Natural killer cell (primary cell): ENCODE measurements around the gene RHOC. TPM values are rescaled to one million over a fixed set of nuclear protein-coding genes. Genes with fewer than 3 reads are reported as not detected.

Source experiments
- ATAC-seq, 3 donors: fragments of 150-1000 bp in 2 of 3; fragments of 200-7000 bp in 1 of 3; cut with Tn5 transposase; 1 replicate in 1 of 3; 2 replicates in 2 of 3; pipeline ENCODE4 v1.10.0; 2021; ENCODE audit warnings: mild to moderate bottlenecking in 2 of 3, moderate library complexity in 2 of 3
- DNase-seq, 2 donors: peaks; one replicate each; pipeline versions ENCODE4 v3.0.0 to v3.0.0-alpha.2; 2013 to 2021; ENCODE audit warnings: mixed read lengths in 1 of 2
- H3K27ac ChIP-seq: one replicate; pipeline ENCODE4 v1.5.1; 2013; ENCODE audit warnings: mild to moderate bottlenecking, low read length
- H3K27me3 ChIP-seq: one replicate; pipeline ENCODE4 v1.6.1; 2013; ENCODE audit warnings: low read length; ENCODE audit not compliant: control insufficient read depth, insufficient read depth
- H3K36me3 ChIP-seq: one replicate; pipeline ENCODE4 v1.6.1; 2013; ENCODE audit warnings: low read length; ENCODE audit not compliant: control insufficient read depth, insufficient read depth
- H3K4me1 ChIP-seq: one replicate; pipeline ENCODE4 v1.6.1; 2013; ENCODE audit warnings: low read length; ENCODE audit not compliant: control insufficient read depth, insufficient read depth
- H3K4me3 ChIP-seq: one replicate; pipeline ENCODE4 v1.5.1; 2013; ENCODE audit warnings: low read length
- H3K9me3 ChIP-seq: one replicate; pipeline ENCODE4 v1.6.1; 2013; ENCODE audit warnings: low read length; ENCODE audit not compliant: control insufficient read depth, insufficient read depth
- H3K27ac Mint-ChIP-seq, 2 donors: one replicate each; pipeline ENCODE4 v1.8.0; 2022; ENCODE audit warnings: mild to moderate bottlenecking in 2 of 2, mixed read lengths in 2 of 2, moderate library complexity in 1 of 2
- H3K27me3 Mint-ChIP-seq, 2 donors: one replicate each; pipeline ENCODE4 v1.8.0; 2022; ENCODE audit warnings: low read depth in 2 of 2, mixed read lengths in 2 of 2
- H3K36me3 Mint-ChIP-seq: one replicate; pipeline ENCODE4 v1.8.0; 2022; ENCODE audit warnings: mixed read lengths
- H3K4me1 Mint-ChIP-seq, 2 donors: one replicate each; pipeline ENCODE4 v1.8.0; 2022; ENCODE audit warnings: mixed read lengths in 2 of 2
- H3K4me3 Mint-ChIP-seq: one replicate; pipeline ENCODE4 v1.8.0; 2022; ENCODE audit warnings: mild to moderate bottlenecking, moderate library complexity, mixed read lengths
- H3K9me3 Mint-ChIP-seq, 2 donors: one replicate each; pipeline ENCODE4 v1.8.0; 2022; ENCODE audit warnings: mixed read lengths in 2 of 2
- WGBS: methylation state at CpG from one replicate; pipeline ENCODE4 v1.1.7; 2013; ENCODE audit warnings: missing lambda C conversion rate; ENCODE audit not compliant: insufficient coverage; 5-methylcytosine and 5-hydroxymethylcytosine counted together
- intact Hi-C: fragments of 100-400 bp; cut with micrococcal nuclease; formaldehyde crosslinking; loops from one replicate; pipeline ENCODE4 v1.14.2; 2022
- total RNA-seq, 4 donors: library from RNA; stranded (reverse); fragments of 120-200 nt in 1 of 4; gene quantifications; one replicate each; pipeline versions ENCODE4 v1.2.3 to v1.2.4, GENCODE V29; 2013 to 2022
- TF ChIP-seq, protein P1 (sequence below): fragments of 200-600 bp; IDR thresholded peaks from one replicate; pipeline ENCODE4 v1.8.0; 2022; ENCODE audit warnings: antibody characterized with exemption

The RHOC gene
- total RNA-seq, 3 donors from 2014 or later (not counting 1 experiment from before 2014, with no cell fraction given) = 161 to 199 (median 195) TPM

DNA sequence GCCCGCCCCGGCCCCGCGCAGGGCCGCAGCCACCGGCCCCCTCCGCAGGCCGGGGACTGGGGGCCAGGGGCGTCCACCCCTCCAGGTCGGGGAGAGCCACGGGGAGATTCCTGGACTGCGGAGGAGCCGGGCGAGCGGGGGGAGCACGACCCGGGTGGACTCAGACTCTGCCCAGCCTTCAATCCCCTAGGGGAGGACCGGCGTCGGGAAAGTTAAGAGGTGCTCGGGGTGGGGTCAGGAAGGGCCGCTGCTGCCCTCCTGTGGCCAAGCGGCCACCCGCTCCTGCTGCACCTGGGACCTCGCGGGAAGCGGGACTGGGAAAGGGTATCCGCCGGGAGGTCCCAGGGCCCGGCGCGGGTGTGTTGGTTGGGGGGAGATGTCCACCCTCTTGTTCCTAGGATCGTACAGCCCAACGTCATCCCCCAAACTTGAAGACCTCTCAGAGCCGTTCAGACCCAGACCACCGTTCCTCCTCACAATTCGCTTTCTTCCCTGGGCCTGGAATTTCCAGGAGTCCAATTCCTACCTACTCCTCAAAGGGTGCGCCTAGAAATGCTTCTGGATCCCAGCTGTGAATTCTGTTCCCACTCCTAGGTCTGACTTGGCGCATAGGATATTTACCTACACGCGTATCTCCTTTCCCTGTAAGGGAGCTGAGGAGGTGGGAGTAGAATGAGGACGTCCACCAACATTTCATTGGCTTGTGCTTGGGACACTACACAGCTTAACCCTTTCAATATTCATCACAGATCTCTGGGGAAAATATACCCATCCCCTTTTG lies 484 bp upstream of the RHOC start:
- H3K27ac Mint-ChIP-seq = peak overlapping the region; percentile 81 to 90
- H3K4me3 ChIP-seq = peak overlapping the region; percentile 69
- peaks cover 0 to 3% of the 10 kb centered on the region in 2 donors for H3K27me3 Mint-ChIP-seq
- peaks cover 9% of the 10 kb centered on the region for H3K36me3 ChIP-seq
- H3K27me3 ChIP-seq = no peaks in the 10 kb centered on the region
- H3K4me1 ChIP-seq = peaks cover 50% of the 10 kb centered on the region
- H3K9me3 ChIP-seq = no peaks in the 10 kb centered on the region
- peak overlapping the region; percentile 93 for H3K4me3 Mint-ChIP-seq
- ATAC-seq (peak; percentile 52 to 68 (median 67)), DNase-seq (peak; percentile 63 to 81)
- peak overlapping the region; percentile 55 for H3K27ac ChIP-seq
- intact Hi-C loops = loop anchor here (2.0 to 5.0 kb wide), 2 partner anchors 205 to 317 kb away; no protein-coding TSS in a partner anchor
- no peaks in the 10 kb centered on the region for H3K9me3 Mint-ChIP-seq
- 11% methylated on average over 41 of the region's 42 CpGs for WGBS
- TF ChIP-seq, protein P1, sequence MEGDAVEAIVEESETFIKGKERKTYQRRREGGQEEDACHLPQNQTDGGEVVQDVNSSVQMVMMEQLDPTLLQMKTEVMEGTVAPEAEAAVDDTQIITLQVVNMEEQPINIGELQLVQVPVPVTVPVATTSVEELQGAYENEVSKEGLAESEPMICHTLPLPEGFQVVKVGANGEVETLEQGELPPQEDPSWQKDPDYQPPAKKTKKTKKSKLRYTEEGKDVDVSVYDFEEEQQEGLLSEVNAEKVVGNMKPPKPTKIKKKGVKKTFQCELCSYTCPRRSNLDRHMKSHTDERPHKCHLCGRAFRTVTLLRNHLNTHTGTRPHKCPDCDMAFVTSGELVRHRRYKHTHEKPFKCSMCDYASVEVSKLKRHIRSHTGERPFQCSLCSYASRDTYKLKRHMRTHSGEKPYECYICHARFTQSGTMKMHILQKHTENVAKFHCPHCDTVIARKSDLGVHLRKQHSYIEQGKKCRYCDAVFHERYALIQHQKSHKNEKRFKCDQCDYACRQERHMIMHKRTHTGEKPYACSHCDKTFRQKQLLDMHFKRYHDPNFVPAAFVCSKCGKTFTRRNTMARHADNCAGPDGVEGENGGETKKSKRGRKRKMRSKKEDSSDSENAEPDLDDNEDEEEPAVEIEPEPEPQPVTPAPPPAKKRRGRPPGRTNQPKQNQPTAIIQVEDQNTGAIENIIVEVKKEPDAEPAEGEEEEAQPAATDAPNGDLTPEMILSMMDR = peak; percentile 63
- H3K36me3 Mint-ChIP-seq = no peaks in the 10 kb centered on the region
- H3K4me1 Mint-ChIP-seq = peaks cover 45 to 46% of the 10 kb centered on the region in 2 donors

DNA sequence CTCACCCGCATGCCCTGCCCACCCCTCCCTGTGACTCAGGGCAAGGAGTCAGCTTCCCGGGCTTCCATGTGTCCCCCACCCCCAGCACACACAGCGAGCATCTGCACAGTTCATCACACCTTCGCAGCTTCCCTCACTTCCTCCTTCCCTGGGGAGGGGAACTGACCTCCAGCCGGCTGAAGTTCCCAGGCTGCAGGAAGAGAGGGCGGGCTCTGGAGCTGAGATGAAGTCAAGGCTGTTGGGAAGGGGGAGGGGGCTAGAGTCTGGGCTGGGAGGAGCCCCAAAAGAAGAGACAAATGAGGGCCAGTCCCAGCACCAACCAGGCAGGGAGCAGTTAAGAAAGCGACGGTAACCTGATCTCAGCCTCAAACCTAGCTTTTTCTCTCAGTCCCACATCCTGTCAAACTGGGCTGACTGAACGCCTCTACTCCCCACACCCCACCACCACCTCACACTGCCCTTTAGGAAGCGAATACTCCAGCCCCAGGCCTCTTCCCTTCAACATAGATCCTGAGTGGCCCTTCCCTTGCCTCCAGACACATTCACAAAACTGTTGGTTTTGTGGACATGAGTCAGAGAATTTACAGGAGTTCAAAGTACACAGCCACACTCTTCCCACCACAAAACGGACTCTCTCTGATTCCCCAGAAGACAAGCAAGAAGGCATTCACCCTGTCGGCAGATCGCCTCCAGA lies 1.8 kb downstream of the RHOC start:
- H3K27ac ChIP-seq = peak overlapping the region; percentile 70
- peak; percentile 48 to 76 for DNase-seq
- H3K4me1 Mint-ChIP-seq = peaks cover 65 to 69% of the 10 kb centered on the region in 2 donors
- no peaks in the 10 kb centered on the region for H3K9me3 ChIP-seq
- TF ChIP-seq, protein P1 = no peak
- no peaks in the 10 kb centered on the region for H3K27me3 ChIP-seq
- H3K4me3 ChIP-seq = peak overlapping the region; percentile 69
- WGBS = 8% methylated on average over 13 of the region's 13 CpGs
- peaks cover 74% of the 10 kb centered on the region for H3K4me1 ChIP-seq
- no peaks in the 10 kb centered on the region for H3K9me3 Mint-ChIP-seq
- H3K27me3 Mint-ChIP-seq = peaks cover 0 to 3% of the 10 kb centered on the region in 2 donors
- peak; percentile 41 to 68 (median 65) for ATAC-seq
- H3K27ac Mint-ChIP-seq = peak overlapping the region; percentile 90 to 93
- H3K36me3 ChIP-seq = peaks cover 22% of the 10 kb centered on the region
- intact Hi-C loops = loop anchor here (2.0 to 5.0 kb wide), 2 partner anchors 30 to 203 kb away; partner anchors contain the start of gene MOV10
- H3K4me3 Mint-ChIP-seq = peak overlapping the region; percentile 91
- no peaks in the 10 kb centered on the region for H3K36me3 Mint-ChIP-seq

DNA sequence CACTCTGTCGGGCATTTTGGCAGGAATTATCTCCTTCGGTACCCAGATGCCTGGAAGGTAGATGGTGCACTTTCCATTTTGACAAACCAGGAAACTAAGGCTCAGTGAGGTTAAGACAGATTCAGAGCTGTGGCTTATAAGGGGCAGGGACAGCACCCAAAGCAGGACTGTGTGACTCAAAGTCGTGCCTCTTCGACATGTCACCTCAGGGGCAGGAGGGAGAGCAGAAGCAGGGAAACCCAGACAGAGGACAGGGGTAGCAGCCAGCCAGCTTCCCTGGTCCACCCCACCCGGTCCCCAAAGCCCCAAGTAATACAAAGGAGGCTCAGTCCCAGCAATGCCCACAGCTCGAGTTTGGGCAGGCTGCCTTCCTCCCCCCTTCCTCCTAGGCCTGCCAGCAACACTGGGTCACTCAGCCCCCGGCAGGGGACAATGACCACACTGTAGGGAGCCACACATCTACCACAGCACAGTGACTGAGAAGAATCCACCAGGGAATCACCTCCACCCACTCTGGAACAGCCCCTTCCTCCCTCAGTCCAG lies 2.5 kb downstream of the RHOC start:
- Mint-ChIP-seq H3K36me3 (no peaks in the 10 kb centered on the region), H3K27me3 (peaks cover 0 to 1% of the 10 kb centered on the region in 2 donors), H3K27ac (peak overlapping the region; percentile 90 to 93), H3K4me3 (peak overlapping the region; percentile 91), H3K4me1 (peaks cover 72 to 75% of the 10 kb centered on the region in 2 donors), H3K9me3 (no peaks in the 10 kb centered on the region)
- 27% methylated on average over 7 of the region's 7 CpGs for WGBS
- TF ChIP-seq, protein P1 = no peak
- no peaks in the 10 kb centered on the region for H3K9me3 ChIP-seq
- peaks cover 28% of the 10 kb centered on the region for H3K36me3 ChIP-seq
- peak overlapping the region; percentile 69 for H3K4me3 ChIP-seq
- H3K27ac ChIP-seq = peak overlapping the region; percentile 70
- no peaks in the 10 kb centered on the region for H3K27me3 ChIP-seq
- ATAC-seq (no peak), DNase-seq (peak in 1 of 2 donors; percentile 35)
- intact Hi-C loops = loop anchor here (2.0 kb wide), 1 partner anchor 30 kb away; the partner anchor contains the start of gene MOV10
- H3K4me1 ChIP-seq = peaks cover 80% of the 10 kb centered on the region
